HUDEP-2 (cell line): ENCODE measurements around the gene C16orf86.
A peak's percentile ranks its signal among the peaks of the same experiment; 100 is the strongest.

Experiments
- DNase-seq, 76 experiments: peaks; one replicate each; lab custom pipeline; 2025; ENCODE audit not compliant: unreplicated experiment in 76 of 76; lab: John Stamatoyannopoulos, UW

C16orf86 gene, protein sequence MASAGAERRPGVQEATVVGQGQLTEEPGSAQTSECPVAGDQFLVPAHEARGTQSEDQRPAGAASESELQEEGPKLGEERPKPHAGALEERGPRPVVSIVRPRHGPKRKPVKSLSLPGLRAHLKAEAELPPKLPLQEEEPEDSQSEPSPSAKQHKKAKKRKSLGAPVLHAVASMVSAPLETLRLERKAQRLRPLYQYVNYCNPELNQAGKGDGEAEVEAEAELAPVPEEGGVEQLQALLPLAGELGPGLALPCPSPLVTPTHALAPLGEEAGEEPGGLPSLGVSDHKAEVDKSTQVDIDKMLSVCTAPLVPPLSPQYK

DNA sequence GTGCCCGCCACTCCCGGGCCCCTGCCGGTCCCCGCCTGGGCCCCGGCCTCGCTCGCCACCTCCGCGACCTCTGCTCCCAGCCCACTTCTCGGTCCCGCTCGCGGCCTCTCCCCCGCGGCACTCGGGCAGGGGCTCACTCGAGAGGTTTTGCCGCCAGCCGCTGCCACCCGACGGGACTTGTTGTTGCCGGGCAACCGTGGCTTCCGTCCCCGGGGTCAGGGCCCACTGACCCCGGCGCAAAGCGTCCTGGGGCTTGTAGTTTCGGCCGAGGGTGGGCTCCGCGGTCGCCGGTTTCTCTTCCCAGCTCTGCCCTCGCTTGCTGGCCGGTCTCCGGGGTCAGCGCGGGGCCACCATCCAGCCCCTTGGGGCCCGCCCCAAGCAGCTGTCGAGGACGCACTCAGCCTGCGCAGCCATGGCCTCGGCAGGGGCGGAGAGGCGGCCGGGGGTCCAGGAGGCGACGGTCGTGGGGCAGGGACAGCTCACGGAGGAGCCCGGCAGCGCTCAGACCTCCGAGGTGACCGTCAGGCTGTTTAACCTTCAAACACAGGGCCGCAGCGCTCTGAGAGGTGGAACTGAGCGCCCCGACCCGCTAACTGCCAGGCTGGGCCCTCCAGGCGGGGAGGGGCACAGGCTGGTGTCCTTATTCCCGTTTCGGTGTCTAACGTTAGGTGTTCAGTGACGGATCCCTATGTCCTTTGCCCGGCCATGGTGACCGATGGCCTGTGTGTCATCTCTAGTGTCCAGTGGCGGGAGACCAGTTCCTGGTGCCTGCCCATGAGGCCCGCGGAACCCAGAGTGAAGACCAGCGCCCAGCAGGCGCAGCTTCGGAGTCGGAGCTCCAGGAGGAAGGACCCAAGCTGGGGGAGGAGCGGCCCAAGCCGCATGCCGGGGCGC lies at the start of gene C16orf86, which contains the start of gene ENKD1:
Gene C16orf86 (plus strand): TSS at position 256 of the 894 bp plus-strand sequence. CDS start 157 bp downstream, at position 413.
Gene ENKD1 (minus strand): TSS at position 192 of the 894 bp plus-strand sequence. CDS start 308 bp downstream, outside the sequence.
- peak in 72 of 76 experiments; percentile 20 to 84 (median 68) for DNase-seq

DNA sequence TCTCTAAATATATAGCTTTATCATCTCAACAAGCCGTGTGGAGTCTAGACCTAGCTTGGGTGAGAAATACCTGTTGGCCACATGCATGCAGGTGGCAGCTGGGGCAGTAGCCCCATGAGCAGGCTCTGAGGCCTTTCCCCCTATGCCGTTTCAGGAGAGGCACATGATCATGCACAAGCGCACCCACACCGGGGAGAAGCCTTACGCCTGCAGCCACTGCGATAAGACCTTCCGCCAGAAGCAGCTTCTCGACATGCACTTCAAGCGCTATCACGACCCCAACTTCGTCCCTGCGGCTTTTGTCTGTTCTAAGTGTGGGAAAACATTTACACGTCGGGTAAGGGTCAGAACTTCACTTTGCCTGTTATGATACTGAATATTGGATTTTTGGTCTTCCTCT lies 38.4 kb upstream of the C16orf86 start:
- DNase-seq, result no peak

DNA sequence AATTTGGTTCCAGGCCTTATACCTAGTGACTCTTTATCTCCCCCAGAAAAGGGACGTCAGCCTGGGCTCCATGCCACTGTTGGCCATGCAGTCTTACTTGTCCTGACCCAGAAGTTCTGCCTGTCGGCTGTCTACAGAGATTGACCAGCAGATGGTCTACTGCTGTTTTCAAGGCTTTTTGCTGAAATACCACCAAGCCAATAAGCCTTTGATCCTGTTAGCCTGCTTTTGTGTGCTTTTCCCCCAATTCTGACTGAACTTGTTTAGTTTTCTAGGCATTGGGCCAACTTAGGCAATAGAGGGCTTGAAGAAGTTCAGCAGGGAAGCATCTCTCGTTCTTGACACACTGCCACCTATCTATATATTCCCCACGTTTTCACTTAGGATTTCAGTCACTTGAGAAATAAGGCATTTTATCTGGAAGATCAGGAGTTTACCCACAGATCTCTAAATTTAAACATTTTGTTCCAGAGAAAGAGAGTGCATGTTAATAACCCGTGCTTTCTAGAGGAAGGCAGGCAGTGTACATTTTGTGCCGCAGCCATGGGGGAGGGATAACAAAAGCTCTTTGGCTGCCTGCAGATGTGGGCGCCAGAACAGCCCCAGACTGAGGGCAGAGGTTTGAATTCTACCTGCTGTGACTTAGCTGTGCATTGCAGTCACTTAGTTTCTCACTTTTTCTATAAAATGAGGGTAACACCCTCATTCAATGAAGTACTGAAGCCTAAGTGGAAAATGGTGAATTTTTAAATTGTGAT lies 34.0 kb upstream of the C16orf86 start:
- peak in 1 of 76 experiments; percentile 11 for DNase-seq

DNA sequence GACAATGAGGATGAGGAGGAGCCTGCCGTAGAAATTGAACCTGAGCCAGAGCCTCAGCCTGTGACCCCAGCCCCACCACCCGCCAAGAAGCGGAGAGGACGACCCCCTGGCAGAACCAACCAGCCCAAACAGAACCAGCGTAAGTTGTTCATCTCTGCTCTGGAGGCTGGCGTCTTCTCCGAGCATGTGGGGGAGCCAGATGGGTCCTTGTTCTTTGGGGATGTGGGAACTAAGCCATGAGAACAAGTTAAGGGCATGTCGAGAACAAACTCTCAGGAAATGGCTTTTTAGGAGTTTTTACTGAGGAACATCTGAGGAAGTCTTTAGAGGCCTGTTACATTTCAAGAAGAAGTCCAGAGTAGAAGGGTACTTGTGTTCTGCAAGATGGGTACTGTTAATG lies 29.9 kb upstream of the C16orf86 start:
- no peak for DNase-seq

DNA sequence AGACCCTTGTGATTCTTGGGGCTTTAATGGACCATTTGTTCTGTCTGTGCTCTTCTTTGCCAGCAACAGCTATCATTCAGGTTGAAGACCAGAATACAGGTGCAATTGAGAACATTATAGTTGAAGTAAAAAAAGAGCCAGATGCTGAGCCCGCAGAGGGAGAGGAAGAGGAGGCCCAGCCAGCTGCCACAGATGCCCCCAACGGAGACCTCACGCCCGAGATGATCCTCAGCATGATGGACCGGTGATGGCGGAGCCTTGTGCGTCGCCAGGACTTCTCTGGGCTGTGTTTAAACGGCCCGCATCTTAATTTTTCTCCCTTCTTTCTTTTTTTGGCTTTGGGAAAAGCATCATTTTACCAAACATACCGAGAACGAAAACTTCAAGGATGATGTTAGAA lies 29.0 kb upstream of the C16orf86 start:
- DNase-seq, result no peak

DNA sequence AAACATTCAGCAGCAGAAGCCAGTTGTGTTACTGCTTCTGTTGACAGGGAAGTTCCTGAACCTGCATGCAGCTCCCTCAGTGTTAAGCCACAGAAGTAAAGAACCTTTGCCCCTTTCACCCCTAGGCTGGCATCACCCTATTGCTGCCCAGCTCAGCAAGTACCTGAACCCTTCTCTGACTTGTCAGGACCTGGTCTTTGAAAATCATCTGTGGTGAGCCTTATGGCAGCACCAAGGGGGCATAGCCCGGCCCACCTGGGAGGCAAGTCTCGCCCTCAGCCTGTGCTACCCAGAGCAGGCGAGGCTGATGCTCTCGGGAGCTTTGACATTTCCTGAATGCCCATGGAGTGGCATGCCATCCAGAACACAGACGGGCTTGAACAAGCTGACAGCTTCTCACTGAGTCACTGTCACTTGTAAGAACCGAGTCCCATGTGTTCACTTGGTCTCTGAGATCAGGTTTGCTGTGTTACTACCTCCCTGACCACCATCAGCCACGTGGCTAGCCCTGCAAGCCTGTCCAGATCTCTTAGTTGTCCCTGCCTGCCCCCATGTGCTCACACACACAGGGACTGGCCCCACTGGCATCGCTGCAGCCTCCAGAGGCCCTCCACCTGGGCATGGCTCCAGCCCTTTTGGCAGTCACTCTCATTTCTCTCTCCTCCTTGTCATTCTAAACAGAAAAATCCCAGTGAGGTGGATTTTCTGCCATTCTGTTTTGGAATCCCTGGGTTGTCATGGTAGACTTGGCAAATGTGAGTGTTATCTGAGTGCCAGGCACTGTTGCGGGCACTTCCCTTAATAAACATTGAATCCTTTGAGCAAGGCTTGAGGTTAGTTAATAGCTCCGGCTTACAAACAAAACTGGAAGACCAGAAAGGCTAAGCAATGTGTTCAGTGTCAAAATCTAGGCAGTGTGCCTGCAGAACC lies 24.6 kb upstream of the C16orf86 start:
- peak in 13 of 76 experiments; percentile 7 to 48 (median 18) for DNase-seq

DNA sequence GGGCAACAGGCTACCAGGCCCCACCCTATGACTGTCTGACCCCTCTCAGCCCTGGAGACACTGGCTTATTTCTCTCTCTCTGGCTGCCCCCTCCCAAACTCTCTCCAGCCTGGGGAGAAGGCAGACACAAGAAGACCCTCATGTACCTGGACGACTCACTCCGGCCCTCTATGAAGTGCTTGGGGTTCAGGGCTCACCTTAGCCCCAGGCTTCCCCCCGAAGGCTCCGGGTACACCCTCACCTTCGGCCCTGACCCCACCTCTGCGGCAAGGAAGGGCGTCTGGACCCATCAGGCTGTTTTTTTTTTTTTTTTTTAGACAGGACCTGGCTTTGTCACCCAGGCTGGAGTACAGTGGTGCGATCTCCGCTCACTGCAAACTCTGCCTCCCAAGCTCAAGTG lies 22.6 kb upstream of the C16orf86 start:
- DNase-seq, result no peak

DNA sequence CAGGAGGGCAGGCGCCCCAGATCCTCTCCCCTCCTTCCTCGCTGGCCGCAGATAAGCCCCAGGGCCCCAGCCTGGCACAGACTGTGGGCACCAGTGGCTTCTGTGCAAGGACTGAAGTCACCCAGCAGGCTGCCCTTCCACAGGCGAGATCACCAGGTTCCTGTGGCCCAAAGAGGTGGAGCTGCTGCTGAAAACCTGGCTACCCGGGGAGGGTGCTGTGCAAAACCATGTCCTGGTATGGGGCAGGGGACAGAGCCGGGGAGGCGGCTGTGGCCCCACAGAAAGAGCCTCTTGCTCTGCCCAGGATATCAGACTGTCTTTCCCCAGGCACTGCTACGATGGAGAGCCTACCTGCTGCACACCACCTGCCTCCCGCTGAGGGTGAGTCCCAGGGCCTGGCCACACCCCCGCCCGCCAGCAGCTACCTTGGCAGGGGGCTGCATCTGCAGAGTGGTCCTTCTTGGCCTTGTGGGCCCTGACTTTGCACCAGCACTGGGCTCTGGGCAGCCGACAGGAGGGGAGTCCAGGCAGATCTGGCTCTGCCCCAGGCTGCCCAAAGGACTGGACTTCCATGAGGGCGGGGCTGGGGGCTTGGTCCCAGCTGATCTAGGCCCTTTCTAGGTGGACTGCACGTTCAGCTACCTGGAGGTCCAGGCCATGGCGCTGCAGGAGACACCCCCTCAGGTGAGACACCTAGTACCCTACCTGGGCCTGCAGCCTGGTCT lies 21.1 kb upstream of the C16orf86 start:
- peak in 5 of 76 experiments; percentile 6 to 28 (median 16) for DNase-seq

DNA sequence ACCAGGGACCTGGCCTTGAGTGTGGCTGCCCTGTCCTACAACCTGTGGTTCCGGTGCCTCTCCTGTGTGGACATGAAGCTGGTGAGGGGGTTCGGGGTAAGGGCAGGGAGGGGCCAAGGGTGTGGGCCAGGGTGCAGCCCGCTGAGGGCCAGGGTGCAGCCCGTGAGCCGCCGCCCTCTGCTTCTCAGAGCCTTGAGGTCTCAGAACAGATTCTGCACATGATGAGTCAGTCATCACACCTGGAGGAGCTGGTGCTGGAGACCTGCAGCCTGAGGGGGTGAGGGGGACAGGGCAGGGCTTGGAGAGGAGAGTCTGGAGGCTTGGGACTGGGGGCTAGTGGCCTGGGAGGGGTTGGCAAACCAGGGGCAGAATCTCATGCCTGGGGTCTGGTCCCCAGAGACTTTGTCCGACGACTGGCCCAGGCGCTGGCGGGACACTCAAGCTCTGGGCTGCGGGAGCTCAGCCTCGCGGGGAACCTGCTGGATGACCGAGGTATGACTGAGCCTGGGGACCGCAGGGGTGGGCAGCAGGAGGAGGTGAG lies 19.4 kb upstream of the C16orf86 start:
- no peak for DNase-seq

DNA sequence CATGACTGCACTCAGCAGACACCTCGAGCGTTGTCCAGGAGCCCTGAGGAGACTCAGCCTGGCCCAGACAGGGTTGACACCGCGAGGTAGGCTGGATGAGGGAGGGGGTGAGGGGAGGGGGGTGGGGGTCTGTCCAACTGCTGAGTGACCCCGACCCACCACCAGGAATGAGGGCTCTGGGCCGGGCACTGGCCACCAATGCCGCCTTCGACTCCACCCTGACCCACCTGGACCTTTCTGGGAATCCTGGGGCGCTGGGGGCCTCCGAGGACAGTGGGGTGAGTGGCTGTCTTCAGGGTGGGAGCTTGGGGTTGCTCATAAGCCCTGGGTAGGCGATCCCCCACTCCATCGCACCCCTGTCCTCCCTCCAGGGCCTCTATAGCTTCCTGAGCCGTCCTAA lies 18.9 kb upstream of the C16orf86 start:
- no peak for DNase-seq

DNA sequence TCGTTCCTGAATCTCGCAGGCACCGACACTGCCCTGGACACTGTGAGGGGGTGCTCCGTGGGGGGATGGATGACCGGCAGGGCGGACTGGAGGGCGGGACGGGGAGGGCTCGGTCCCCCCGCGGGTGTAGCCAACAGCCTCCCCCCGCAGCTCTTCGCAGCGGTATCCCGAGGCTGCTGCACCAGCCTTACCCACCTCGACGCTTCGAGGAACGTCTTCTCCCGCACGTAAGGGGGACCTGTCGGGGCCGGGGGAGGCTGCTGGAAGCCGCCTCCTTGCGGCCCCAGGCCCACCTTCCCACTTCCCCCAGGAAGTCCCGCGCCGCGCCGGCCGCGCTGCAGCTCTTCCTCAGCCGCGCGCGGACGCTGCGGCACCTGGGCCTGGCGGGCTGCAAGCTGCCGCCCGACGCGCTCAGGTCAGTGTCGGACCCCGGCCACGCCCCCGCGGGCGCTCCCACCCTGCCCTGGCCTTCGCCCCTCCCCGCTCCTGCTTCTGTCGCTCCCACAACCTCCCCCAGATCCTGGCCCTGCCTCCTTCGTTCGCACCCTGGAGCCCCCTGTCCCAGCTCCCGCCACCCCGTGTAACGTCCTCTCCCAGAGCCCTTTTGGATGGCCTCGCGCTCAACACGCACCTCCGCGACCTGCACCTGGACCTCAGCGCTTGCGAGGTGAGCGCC lies 18.4 kb upstream of the C16orf86 start:
- no peak for DNase-seq

DNA sequence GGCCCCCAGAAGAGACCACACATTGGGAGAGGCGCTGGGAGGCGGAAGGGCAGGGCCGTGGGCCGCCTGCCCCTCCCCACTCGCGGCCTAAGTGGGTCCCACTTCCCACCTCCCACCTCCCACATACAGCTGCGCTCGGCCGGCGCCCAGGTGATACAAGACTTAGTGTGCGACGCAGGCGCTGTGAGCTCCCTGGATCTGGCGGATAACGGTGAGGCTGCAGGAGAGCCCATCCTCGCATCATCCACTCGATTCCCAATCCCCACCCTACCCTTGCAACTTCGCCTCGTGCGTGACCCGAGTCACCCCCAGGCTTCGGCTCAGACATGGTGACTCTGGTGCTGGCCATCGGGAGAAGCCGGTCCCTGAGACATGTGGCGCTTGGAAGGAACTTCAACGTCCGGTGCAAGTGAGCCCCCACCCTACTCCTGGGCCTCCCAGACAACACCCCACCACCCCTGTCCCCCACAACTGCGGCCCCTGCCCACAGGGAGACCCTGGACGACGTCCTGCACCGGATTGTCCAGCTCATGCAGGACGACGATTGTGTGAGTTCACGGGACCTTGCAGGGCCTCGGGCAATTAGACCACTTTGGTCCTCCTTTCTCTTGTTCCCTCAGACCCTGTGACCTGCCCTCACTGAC lies 17.7 kb upstream of the C16orf86 start:
- DNase-seq, result no peak

DNA sequence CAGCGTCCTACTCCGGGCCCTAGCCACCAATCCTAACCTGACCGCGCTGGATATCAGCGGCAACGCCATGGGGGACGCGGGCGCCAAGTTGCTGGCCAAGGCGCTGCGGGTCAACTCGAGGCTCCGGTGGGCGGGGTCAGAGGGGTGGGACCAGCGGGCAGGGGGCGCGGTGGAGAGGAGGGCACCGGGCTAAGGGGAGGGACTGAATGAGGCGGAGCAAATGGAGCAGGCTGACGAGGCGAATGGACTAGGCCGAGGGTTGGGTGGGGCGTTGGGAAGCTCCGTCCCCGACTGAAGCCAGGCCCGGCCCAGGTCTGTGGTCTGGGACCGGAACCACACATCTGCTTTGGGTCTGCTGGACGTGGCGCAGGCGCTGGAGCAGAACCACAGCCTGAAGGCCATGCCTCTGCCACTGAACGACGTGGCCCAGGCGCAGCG lies 17.1 kb upstream of the C16orf86 start:
- DNase-seq, result no peak

DNA sequence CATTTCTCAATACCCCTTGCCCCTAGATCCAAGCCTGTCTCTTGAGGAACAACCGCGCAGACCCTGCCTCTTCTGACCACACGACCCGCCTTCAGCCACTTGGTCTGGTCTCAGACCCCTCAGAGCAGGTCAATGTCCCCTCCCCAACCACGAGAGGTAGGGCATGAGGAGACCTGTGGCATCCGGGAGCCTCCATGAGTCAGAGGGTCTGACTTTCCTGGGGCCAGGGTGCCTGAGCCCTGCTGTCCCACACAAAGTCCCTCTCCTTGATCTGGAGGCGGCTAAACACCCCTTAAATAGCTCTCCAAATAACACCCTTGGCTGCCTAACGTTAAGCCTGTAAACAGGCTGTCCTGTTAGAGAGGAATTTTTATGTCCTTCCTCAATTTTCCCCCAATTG lies 16.6 kb upstream of the C16orf86 start:
- no peak for DNase-seq

DNA sequence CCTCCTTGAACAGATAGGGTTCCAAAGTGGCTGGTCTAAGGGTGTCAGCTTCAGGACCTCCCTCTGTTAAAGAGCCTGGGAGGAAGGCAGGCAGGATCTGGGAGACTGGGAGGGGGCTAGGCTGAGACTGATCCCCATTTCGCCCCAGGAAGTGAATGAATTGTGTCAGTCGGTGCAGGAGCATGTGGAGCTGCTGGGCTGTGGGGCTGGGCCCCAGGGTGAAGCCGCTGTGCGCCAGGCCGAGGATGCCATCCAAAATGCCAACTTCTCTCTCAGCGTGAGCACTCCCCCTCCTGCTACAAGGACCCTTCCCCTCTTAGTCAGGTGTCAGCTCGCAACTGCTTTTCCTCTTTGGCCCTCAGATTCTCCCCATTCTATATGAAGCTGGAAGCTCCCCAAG lies 15.6 kb upstream of the C16orf86 start:
- DNase-seq, result no peak

DNA sequence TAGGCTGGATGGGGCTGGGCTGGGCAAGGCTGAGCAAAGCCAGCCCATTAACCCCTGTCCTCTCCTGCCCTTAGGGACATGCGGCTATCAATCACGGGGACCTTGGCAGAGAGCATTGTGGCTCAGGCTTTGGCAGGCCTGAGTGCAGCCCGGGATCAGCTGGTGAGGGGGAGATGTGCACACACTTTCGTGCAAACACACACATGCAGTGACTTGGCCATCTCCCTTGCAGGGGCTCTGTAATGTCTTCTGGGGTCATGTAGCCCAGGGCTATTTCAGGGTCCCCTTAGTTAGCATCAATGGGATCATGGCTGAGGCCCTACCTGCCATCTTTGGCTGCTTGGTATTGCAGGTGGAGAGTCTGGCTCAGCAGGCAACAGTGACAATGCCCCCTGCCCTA lies 14.8 kb upstream of the C16orf86 start:
- DNase-seq, result no peak

DNA sequence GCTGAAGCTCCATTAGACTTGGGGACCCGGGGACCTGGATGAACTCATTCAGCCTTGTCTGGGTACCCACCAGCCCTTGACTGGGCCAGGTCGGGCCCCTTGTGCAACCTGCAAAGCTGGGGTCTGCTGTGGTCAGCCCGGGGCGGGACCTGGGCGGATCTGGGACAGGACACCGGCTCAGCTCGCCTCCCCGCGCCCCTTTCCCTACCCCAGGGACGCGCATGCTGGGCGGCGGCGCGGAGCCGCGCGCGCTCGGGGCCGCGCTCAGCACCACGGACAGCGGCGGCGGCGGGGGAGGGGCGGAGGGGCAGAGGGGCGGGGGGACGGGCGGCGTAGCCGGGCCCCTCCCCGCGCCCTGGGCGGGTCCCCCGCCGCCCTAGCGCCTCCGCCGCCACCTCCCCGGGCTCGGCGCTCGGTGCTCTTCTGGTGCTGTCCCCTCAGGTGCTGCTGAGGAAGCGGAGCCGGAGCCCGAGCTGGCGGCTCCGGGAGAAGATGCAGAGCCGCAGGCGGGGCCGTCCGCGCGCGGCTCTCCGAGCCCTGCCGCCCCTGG lies 14.0 kb upstream of the C16orf86 start:
- no peak for DNase-seq
